Gastroesophageal sphincter (tissue), 4 donors: Measurements from ENCODE around the gene CD248. TPM values are rescaled to one million over a fixed set of nuclear protein-coding genes. Genes with fewer than 3 reads are reported as not detected.
A peak's percentile ranks its signal among the peaks of the same experiment; 100 is the strongest.

Experiments used
- ATAC-seq: fragments of 150-250 bp; one replicate; pipeline ENCODE4 v1.9.1; 2016; ENCODE audit warnings: mild to moderate bottlenecking, moderate library complexity
- H3K27ac ChIP-seq, 4 donors: fragments of 200-600 bp; sonication (generic) in 3 of 4; 1 replicate in 3 of 4; 2 replicates in 1 of 4; pipeline ENCODE4 v1.5.1; 2016 to 2019
- H3K27me3 ChIP-seq: fragments of 200-600 bp; sonication (generic); one replicate; pipeline ENCODE4 v1.5.1; 2019
- H3K36me3 ChIP-seq, 2 donors: fragments of 200-600 bp; sonication (generic); one replicate each; pipeline ENCODE4 v1.5.1; 2019; ENCODE audit warnings: control low read depth in 1 of 2
- H3K4me1 ChIP-seq, 3 donors: fragments of 200-600 bp; sonication (generic); 1 replicate in 2 of 3; 2 replicates in 1 of 3; pipeline ENCODE4 v1.5.1; 2016 to 2019; ENCODE audit warnings: control low read depth in 2 of 3
- H3K4me3 ChIP-seq, 2 donors: fragments of 200-600 bp; sonication (generic); one replicate each; pipeline ENCODE4 v1.5.1; 2019; ENCODE audit warnings: mild to moderate bottlenecking in 1 of 2, moderate library complexity in 1 of 2
- H3K9me3 ChIP-seq, 3 donors: fragments of 200-600 bp; sonication (generic); one replicate each; pipeline ENCODE4 v1.5.1; 2017 to 2019; ENCODE audit warnings: control low read depth in 2 of 3
- CTCF ChIP-seq, 4 experiments: fragments of 200-600 bp in 2 of 4; fragments of 450-650 bp in 2 of 4; sonication (generic) in 1 of 4; IDR thresholded peaks; one replicate each; pipeline ENCODE4 v1.5.1; 2017 to 2019; ENCODE audit warnings: antibody characterized with exemption in 4 of 4, mild to moderate bottlenecking in 2 of 4, moderate library complexity in 2 of 4
- EP300 ChIP-seq: sonication (generic); formaldehyde crosslinking; IDR thresholded peaks from one replicate; pipeline ENCODE4 v1.6.1; 2017; ENCODE audit warnings: antibody characterized with exemption, mild to moderate bottlenecking
- POLR2A ChIP-seq, 2 donors: fragments of 450-650 bp; IDR thresholded peaks; one replicate each; pipeline ENCODE4 v1.6.1; 2017; ENCODE audit warnings: antibody characterized with exemption in 2 of 2, mild to moderate bottlenecking in 2 of 2, moderate library complexity in 1 of 2
- POLR2AphosphoS5 ChIP-seq: sonication (generic); formaldehyde crosslinking; IDR thresholded peaks from one replicate; pipeline ENCODE4 v1.6.1; 2017; ENCODE audit warnings: antibody characterized with exemption
- WGBS, 2 donors: methylation state at CpG; one replicate each; pipeline ENCODE4 v1.1.5; 2018; ENCODE audit warnings: low coverage in 1 of 2; 5-methylcytosine and 5-hydroxymethylcytosine counted together
- total RNA-seq, 4 donors: library from RNA; depleted of rRNA; stranded (reverse); fragments of >200 nt; gene quantifications; one replicate each; pipeline ENCODE4 v1.1.0, GENCODE V29; 2016

CD248 gene
- total RNA-seq, 4 donors from 2014 or later = 23.1 to 68.2 (median 27.0) TPM

GRCh38 chr11:66327171-66328030, 10.6 kb upstream of the CD248 start:
- Histone ChIP-seq H3K4me3 (no peak overlapping the region), H3K27ac (peak overlapping the region in 3 of 4 donors; percentile 65 to 84 (median 83)), H3K27me3 (no peaks in the 10 kb centered on the region), H3K4me1 (peaks cover 0 to 34% (median 30%) of the 10 kb centered on the region in 3 donors), H3K9me3 (no peaks in the 10 kb centered on the region), H3K36me3 (peaks cover 0 to 10% of the 10 kb centered on the region in 2 donors)
- TF ChIP-seq POLR2AphosphoS5 (no peak), CTCF (IDR thresholded peaks at IDR 0.05) (peak in 1 of 4 experiments; percentile 7)
- ATAC-seq = peak; percentile 20
- WGBS, 2 donors = 46% methylated on average over 3 of the region's 10 CpGs; no CpG with 5 or more reads in 1 of the 2 donors

GRCh38 chr11:66326261-66327111, 9.6 kb upstream of the CD248 start:
- WGBS, 2 donors = no CpG with 5 or more reads among the region's 21 CpGs
- ATAC-seq = peak; percentile 59
- no peak overlapping the region for H3K4me3 ChIP-seq
- peaks cover 0 to under 1% of the 10 kb centered on the region in 2 donors for H3K36me3 ChIP-seq
- H3K4me1 ChIP-seq = peaks cover 0 to 43% (median 30%) of the 10 kb centered on the region in 3 donors
- TF ChIP-seq EP300 (no peak), POLR2A (IDR thresholded peaks at IDR 0.05) (no peak), CTCF (IDR thresholded peaks at IDR 0.05) (no peak), POLR2AphosphoS5 (no peak)
- H3K27me3 ChIP-seq = no peaks in the 10 kb centered on the region
- H3K27ac ChIP-seq = peak overlapping the region in 3 of 4 donors; percentile 65 to 84 (median 83)
- no peaks in the 10 kb centered on the region for H3K9me3 ChIP-seq

- Histone ChIP-seq H3K4me1 (peaks cover 0 to 43% (median 30%) of the 10 kb centered on the region in 3 donors), H3K27ac (peak overlapping the region in 3 of 4 donors; percentile 65 to 84 (median 83)), H3K36me3 (no peaks in the 10 kb centered on the region), H3K4me3 (no peak overlapping the region), H3K9me3 (no peaks in the 10 kb centered on the region), H3K27me3 (no peaks in the 10 kb centered on the region)
- 50 to 100% methylated on average over 1 of the region's 8 CpGs for WGBS, 2 donors
- TF ChIP-seq EP300 (no peak), POLR2A (IDR thresholded peaks at IDR 0.05) (no peak), POLR2AphosphoS5 (no peak), CTCF (IDR thresholded peaks at IDR 0.05) (no peak)
- no peak for ATAC-seq
Measured at GRCh38 chr11:66325263-66325671, 8.4 kb upstream of the CD248 start.

GRCh38 chr11:66324664-66325063, 7.8 kb upstream of the CD248 start:
- no peaks in the 10 kb centered on the region for H3K27me3 ChIP-seq
- H3K36me3 ChIP-seq = no peaks in the 10 kb centered on the region
- no peaks in the 10 kb centered on the region for H3K9me3 ChIP-seq
- WGBS, 2 donors = 73% methylated on average over 9 of the region's 10 CpGs; no CpG with 5 or more reads in 1 of the 2 donors
- H3K27ac ChIP-seq = peak overlapping the region in 1 of 4 donors; percentile 83
- no peak for TF ChIP-seq POLR2A (IDR thresholded peaks at IDR 0.05)
- no peak for TF ChIP-seq EP300
- TF ChIP-seq POLR2AphosphoS5 = no peak
- H3K4me1 ChIP-seq = peaks cover 0 to 43% (median 30%) of the 10 kb centered on the region in 3 donors
- ATAC-seq = no peak
- no peak overlapping the region for H3K4me3 ChIP-seq

- Histone ChIP-seq H3K4me1 (peaks cover 0 to 44% (median 29%) of the 10 kb centered on the region in 3 donors), H3K27ac (no peak overlapping the region), H3K27me3 (no peaks in the 10 kb centered on the region), H3K9me3 (no peaks in the 10 kb centered on the region), H3K36me3 (no peaks in the 10 kb centered on the region), H3K4me3 (no peak overlapping the region)
- ATAC-seq = no peak
- WGBS, 2 donors = 87 to 90% methylated on average over 1 of the region's 1 CpG
- TF ChIP-seq EP300 (no peak), POLR2AphosphoS5 (no peak), POLR2A (IDR thresholded peaks at IDR 0.05) (no peak), CTCF (IDR thresholded peaks at IDR 0.05) (no peak)
Measured at GRCh38 chr11:66323684-66324083, 6.8 kb upstream of the CD248 start.
